NT2/D1 (cell line): ENCODE data around the gene ACKR2.

Experiments used
- SUZ12 ChIP-seq: IDR thresholded peaks from 2 replicates; pipeline ENCODE4 v1.6.1; 2011; ENCODE audit not compliant: insufficient read length, insufficient read depth; ENCODE audit errors: extremely low read depth
- YY1 ChIP-seq: IDR thresholded peaks from 2 replicates; pipeline ENCODE4 v1.6.1; 2011; ENCODE audit not compliant: insufficient read length, insufficient read depth

DNA sequence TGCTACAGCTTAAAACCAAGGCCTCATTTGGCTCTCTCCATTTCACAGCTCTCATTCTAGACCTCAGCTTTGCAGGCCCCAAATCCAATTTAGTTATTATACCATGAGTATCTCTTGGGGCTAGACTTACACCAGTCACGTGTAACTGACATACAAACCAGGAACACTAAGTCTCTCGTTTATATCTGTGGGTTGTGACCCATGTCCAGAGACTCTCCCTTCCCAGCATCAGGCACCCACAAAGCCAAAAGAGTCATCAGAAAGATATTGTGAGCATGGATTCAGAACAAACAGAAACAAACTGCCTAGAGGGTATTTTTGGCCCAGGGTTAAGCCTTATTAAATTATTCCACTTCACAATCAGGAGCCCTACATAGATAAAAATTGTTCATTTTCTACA is 30.6 kb upstream of the ACKR2 start:
- TF ChIP-seq YY1 (no peak), SUZ12 (no peak)
